K562 (cell line): ENCODE results near the gene RYR3. TPM values are rescaled to one million over a fixed set of nuclear protein-coding genes. Genes with fewer than 3 reads are reported as not detected.

Experiments used
- ATAC-seq: fragments of 200-7000 bp; cut with Tn5 transposase; 3 replicates; pipeline ENCODE4 v1.9.1; 2020; ENCODE audit warnings: moderate library complexity
- BruUV-seq: library from RNA; stranded (reverse); fragments of 400-500 nt; replicated peaks from 2 replicates; lab custom pipeline; 2021; lab: Mats Ljungman, UMichigan
- CTCF ChIA-PET: fragments of 300-600 bp; formaldehyde crosslinking; extraction: SDS; loops from one replicate; lab custom pipeline; 2021; ENCODE audit warnings: low intra/inter-chr PET ratio; lab: Yijun Ruan, JAX
- POLR2A ChIA-PET: fragments of 300-600, 350-650 bp; sonication (Branson Sonifier 250); formaldehyde crosslinking; extraction: SDS; loops from one replicate; lab custom pipeline; 2021; ENCODE audit warnings: antibody characterized with exemption, inconsistent platforms; lab: Yijun Ruan, JAX
- DNase-seq, 4 experiments: peaks; one replicate each; pipeline versions ENCODE4 v3.0.0 to v3.0.0-alpha.2; 2011 to 2018; ENCODE audit warnings: low spot score in 3 of 4, mixed read lengths in 3 of 4; ENCODE audit errors: extremely low read depth in 1 of 4
- FAIRE-seq: peaks from 2 replicates; lab custom pipeline; 2011; peaks lifted over from hg19 to GRCh38; lab: Jason Lieb, UNC
- H2AFZ ChIP-seq: 2 replicates; pipeline ENCODE4 v1.6.0; 2011; ENCODE audit warnings: low read depth, low read length, control low read depth, inconsistent platforms
- H3K27ac ChIP-seq: fragments of 200-600 bp; 3 replicates; pipeline ENCODE4 v1.8.0; 2011; ENCODE audit warnings: low read depth, mild to moderate bottlenecking, control low read depth, inconsistent platforms, low read length, moderate library complexity, mixed read lengths; ENCODE audit errors: extremely low read depth
- H3K27me3 ChIP-seq, 2 experiments: fragments of 300-600 bp in 1 of 2; 2 replicates in 1 of 2; 3 replicates in 1 of 2; pipeline versions ENCODE4 v1.6.0 to v1.8.0; 2011; ENCODE audit warnings: inconsistent platforms in 2 of 2, low read length in 2 of 2, mild to moderate bottlenecking in 1 of 2, mixed read lengths in 1 of 2, moderate library complexity in 1 of 2; ENCODE audit not compliant: control insufficient read depth in 2 of 2, insufficient read depth in 2 of 2
- H3K36me3 ChIP-seq: fragments of 300-600 bp; 3 replicates; pipeline ENCODE4 v1.8.0; 2011; ENCODE audit warnings: mild to moderate bottlenecking, low read length, inconsistent platforms; ENCODE audit not compliant: control insufficient read depth, insufficient read depth
- H3K4me1 ChIP-seq, 2 experiments: fragments of 200-600 bp in 1 of 2; replicated peaks in 1 of 2; 2 replicates in 1 of 2; 3 replicates in 1 of 2; pipeline versions ENCODE4 v1.5.1 to v1.8.0; 2011; ENCODE audit warnings: inconsistent platforms in 2 of 2, low read length in 2 of 2, mild to moderate bottlenecking in 1 of 2, mixed read lengths in 1 of 2, moderate library complexity in 1 of 2; ENCODE audit not compliant: control insufficient read depth in 2 of 2, insufficient read depth in 2 of 2
- H3K4me2 ChIP-seq: 2 replicates; pipeline ENCODE4 v1.6.1; 2011; ENCODE audit warnings: low read length, control low read depth, inconsistent platforms, mixed read lengths; ENCODE audit not compliant: insufficient read depth
- H3K4me3 ChIP-seq: fragments of 200-600 bp; sonication (generic), shearing (Covaris generic); 2 replicates; pipeline ENCODE4 v1.5.1; 2016; ENCODE audit warnings: control low read depth, inconsistent platforms
- H3K79me2 ChIP-seq: fragments of 200-600 bp; 3 replicates; pipeline ENCODE4 v1.8.0; 2011; ENCODE audit warnings: low read length, inconsistent platforms; ENCODE audit not compliant: control insufficient read depth, insufficient read depth
- H3K9ac ChIP-seq, 2 experiments: 2 replicates each; pipeline versions ENCODE4 v1.6.0 to v1.6.1; 2011; ENCODE audit warnings: low read depth in 2 of 2, low read length in 2 of 2, control low read depth in 1 of 2, inconsistent platforms in 1 of 2, mild to moderate bottlenecking in 1 of 2, mixed read lengths in 1 of 2; ENCODE audit not compliant: insufficient read depth in 1 of 2
- H3K9me1 ChIP-seq: one replicate; pipeline ENCODE4 v1.6.0; 2011; ENCODE audit warnings: inconsistent platforms, mild to moderate bottlenecking, low read length, moderate library complexity; ENCODE audit not compliant: control insufficient read depth, insufficient read depth
- H3K9me3 ChIP-seq: replicated peaks from 2 replicates; pipeline ENCODE4 v1.5.1; 2011; ENCODE audit warnings: low read depth, low read length, inconsistent platforms; ENCODE audit not compliant: control insufficient read depth, insufficient read depth
- H4K20me1 ChIP-seq: replicated peaks from 2 replicates; pipeline ENCODE4 v1.6.1; 2011; ENCODE audit warnings: low read length, inconsistent platforms, mixed read lengths; ENCODE audit not compliant: control insufficient read depth, insufficient read depth
- ARHGAP35 ChIP-seq: fragments of 450-650 bp; IDR thresholded peaks from 2 replicates; pipeline ENCODE4 v1.6.1; 2018; ENCODE audit not compliant: partially characterized antibody
- ARID1B ChIP-seq: fragments of 450-650 bp; IDR thresholded peaks from 2 replicates; pipeline ENCODE4 v1.6.1; 2016; ENCODE audit warnings: antibody characterized with exemption, mild to moderate bottlenecking, inconsistent platforms
- BMI1 ChIP-seq: fragments of 150-350 bp; IDR thresholded peaks from 2 replicates; pipeline ENCODE4 v1.6.1; 2014; ENCODE audit warnings: low read length
- C11orf30 ChIP-seq: fragments of 450-650 bp; IDR thresholded peaks from 2 replicates; pipeline ENCODE4 v1.6.1; 2016; ENCODE audit warnings: low read depth, mild to moderate bottlenecking
- CBX1 ChIP-seq: sonication (generic); IDR thresholded peaks from 2 replicates; pipeline ENCODE4 v1.6.1; 2016; ENCODE audit warnings: antibody characterized with exemption, low read depth, mild to moderate bottlenecking
- CEBPB ChIP-seq: fragments of 450-650 bp; IDR thresholded peaks from 2 replicates; pipeline ENCODE4 v1.6.1; 2016; ENCODE audit warnings: missing genetic modification characterization, missing compliant biosample characterization
- EP400 ChIP-seq: fragments of 450-650 bp; IDR thresholded peaks from 2 replicates; pipeline ENCODE4 v1.6.1; 2017; ENCODE audit warnings: antibody characterized with exemption, mild to moderate bottlenecking, moderate library complexity
- MAFG ChIP-seq: fragments of 450-650 bp; conservative IDR thresholded peaks from 2 replicates; pipeline ENCODE4 v1.6.1; 2016; ENCODE audit warnings: missing genetic modification characterization, missing compliant biosample characterization
- MAFK ChIP-seq: IDR thresholded peaks from 2 replicates; pipeline ENCODE4 v1.6.1; 2011; ENCODE audit warnings: low read length, improper control_type of control experiment
- MTA2 ChIP-seq: fragments of 450-650 bp; IDR thresholded peaks from 2 replicates; pipeline ENCODE4 v1.6.1; 2016; ENCODE audit warnings: low read depth
- NFYB ChIP-seq: IDR thresholded peaks from 2 replicates; pipeline ENCODE4 v1.6.1; 2011; ENCODE audit warnings: mild to moderate bottlenecking, moderate library complexity; ENCODE audit not compliant: insufficient read length; ENCODE audit errors: extremely low read depth
- RAD21 ChIP-seq, 2 experiments: fragments of 250-450 bp in 1 of 2; fragments of 450-650 bp in 1 of 2; sonication (Bioruptor Pico) in 1 of 2; formaldehyde crosslinking in 1 of 2; IDR thresholded peaks in 1 of 2; conservative IDR thresholded peaks in 1 of 2; 2 replicates each; pipeline versions ENCODE4 v1.4.0 to v1.8.0; 2020 to 2022; ENCODE audit warnings: mild to moderate bottlenecking in 2 of 2, moderate library complexity in 1 of 2
- TBP ChIP-seq: optimal IDR thresholded peaks from 2 replicates; pipeline ENCODE3; 2011; ENCODE audit warnings: low read depth, low read length, improper control_type of control experiment
- ZNF316 ChIP-seq: fragments of 450-650 bp; IDR thresholded peaks from 2 replicates; pipeline ENCODE4 v1.6.1; 2016
- ZNF507 ChIP-seq: conservative IDR thresholded peaks from 2 replicates; pipeline ENCODE4 v1.6.1; 2017; ENCODE audit warnings: missing genetic modification characterization, missing compliant biosample characterization
- ZNF699 ChIP-seq: fragments of 250-450 bp; sonication (Bioruptor Pico); IDR thresholded peaks from 2 replicates; pipeline ENCODE4 v1.8.0; 2021; ENCODE audit warnings: mild to moderate bottlenecking, moderate library complexity; ENCODE audit not compliant: insufficient replicate concordance
- WGBS: fragments of 100-300 bp; shearing (Covaris generic); methylation state at CpG from one replicate; pipeline ENCODE4 v1.1.6; 2016; ENCODE audit warnings: low coverage, mixed read lengths; ENCODE audit not compliant: insufficient coverage; ENCODE audit errors: missing lambda C conversion rate; 5-methylcytosine and 5-hydroxymethylcytosine counted together
- in situ Hi-C: fragments of 300-500 bp; cut with MboI; formaldehyde crosslinking; loops from 4 replicates; pipeline ENCODE4 v1.15.0; 2018; ENCODE audit warnings: inconsistent platforms, mixed read lengths
- intact Hi-C: fragments of 100-400 bp; cut with micrococcal nuclease; formaldehyde crosslinking; loops from 2 replicates; pipeline ENCODE4 v1.14.2; 2022
- polyA plus RNA-seq, 8 experiments: library from polyadenylated mRNA; depleted of rRNA in 4 of 8; stranded (reverse) in 5 of 8; unstranded in 3 of 8; fragments of >200 nt; fragmentation: Nextera tagmentation in 2 of 8; fragmentation: Illumina TruSeq in 1 of 8; extraction: Ambion mirVana in 2 of 8; extraction: Trizol in 1 of 8; gene quantifications; 2 replicates each; pipeline versions ENCODE4 v1.2.1 to v1.2.3, GENCODE V29; 2011 to 2014; ENCODE audit warnings: inconsistent platforms in 1 of 8, missing spikeins in 1 of 8
- total RNA-seq, 7 experiments: library from RNA; depleted of rRNA in 6 of 7; stranded (reverse); fragments of >200 nt in 6 of 7; fragmentation: Illumina TruSeq in 2 of 7; extraction: Trizol in 2 of 7; gene quantifications; 2 replicates each; pipeline versions ENCODE4 v1.2.1 to v1.2.3, GENCODE V29; 2011 to 2021; ENCODE audit warnings: low replicate concordance in 1 of 7
- TF ChIP-seq, protein P1 (sequence below): fragments of 250-450 bp; sonication (Bioruptor Pico); IDR thresholded peaks from 2 replicates; pipeline ENCODE4 v1.6.1; 2021; ENCODE audit warnings: mild to moderate bottlenecking
- TF ChIP-seq, protein P2 (sequence below): fragments of 250-450 bp; sonication (Bioruptor Pico); IDR thresholded peaks from 2 replicates; pipeline ENCODE4 v1.5.1; 2021; ENCODE audit warnings: mild to moderate bottlenecking
- TF ChIP-seq, protein P3 (sequence below): fragments of 250-450 bp; sonication (Bioruptor Pico); IDR thresholded peaks from 2 replicates; pipeline ENCODE4 v1.8.0; 2021; ENCODE audit warnings: moderate library complexity, mild to moderate bottlenecking, inconsistent platforms
- TF ChIP-seq, protein P4 (sequence below): fragments of 250-450 bp; sonication (Bioruptor Pico); IDR thresholded peaks from 2 replicates; pipeline ENCODE4 v1.8.0; 2022; ENCODE audit warnings: inconsistent platforms, mild to moderate bottlenecking, moderate library complexity, borderline replicate concordance
- TF ChIP-seq, protein P5 (sequence below): fragments of 450-650 bp; formaldehyde crosslinking; conservative IDR thresholded peaks from 2 replicates; pipeline ENCODE4 v1.4.0; 2022; ENCODE audit warnings: mild to moderate bottlenecking, missing genetic modification characterization

The RYR3 gene
- total and polyA plus RNA-seq, 9 of the 15 experiments (the other 6 are each of a cell fraction or from before 2014, with no cell fraction given) = 0.04 TPM; not detected in 8

DNA sequence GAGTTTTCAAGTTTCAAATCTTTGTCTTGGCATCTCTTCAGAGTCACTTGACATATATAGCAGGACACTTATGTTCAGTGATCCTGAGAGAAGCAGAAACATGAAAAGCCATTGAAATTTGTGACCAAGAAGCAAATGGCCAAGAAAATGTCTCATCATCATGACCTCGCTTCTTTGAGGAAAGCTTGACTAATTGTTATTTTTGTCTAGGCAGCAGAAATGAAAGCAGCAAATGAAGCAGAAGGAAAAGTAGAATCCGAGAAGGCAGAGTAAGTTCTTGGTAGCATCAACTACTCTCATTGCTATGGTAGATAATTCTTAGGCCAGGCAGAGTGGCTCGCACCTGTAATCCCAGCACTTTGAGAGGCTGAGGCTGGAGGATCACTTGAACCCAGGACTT lies 529.8 kb downstream of the RYR3 start:
- Histone ChIP-seq H2AFZ (no peak overlapping the region), H3K79me2 (no peaks in the 10 kb centered on the region), H3K27me3 (peaks cover 7 to 14% of the 10 kb centered on the region in 2 experiments; a peak in 4 of 5 replicates), H3K36me3 (no peaks in the 10 kb centered on the region), H3K9me1 (no peaks in the 10 kb centered on the region), H3K4me1 (no peaks in the 10 kb centered on the region), H3K27ac (no peak overlapping the region), H3K9me3 (no peaks in the 10 kb centered on the region), H4K20me1 (no peaks in the 10 kb centered on the region; the same call in 1 of the 2 replicates), H3K9ac (no peak overlapping the region), H3K4me3 (no peak overlapping the region), H3K4me2 (no peak overlapping the region)
- no TSS peak for BruUV-seq
- ChIA-PET CTCF (no interaction called here), POLR2A (interaction anchor here (0.6 kb wide), 1 partner anchor 43 kb away, joined by 3 read pairs; no protein-coding TSS in a partner anchor)
- 0% methylated on average over 3 of the region's 3 CpGs for WGBS
- FAIRE-seq = no peak
- no peak for DNase-seq
- in situ Hi-C loops = no loop called here
- ATAC-seq = no peak
- intact Hi-C loops = no loop called here
- peak; percentile 87 for TF ChIP-seq MAFG (tag)
- TF ChIP-seq ZNF316 = peak; percentile 87
- TF ChIP-seq C11orf30 = peak; percentile 68; the same call in 1 of the 2 replicates
- TF ChIP-seq, protein P1, sequence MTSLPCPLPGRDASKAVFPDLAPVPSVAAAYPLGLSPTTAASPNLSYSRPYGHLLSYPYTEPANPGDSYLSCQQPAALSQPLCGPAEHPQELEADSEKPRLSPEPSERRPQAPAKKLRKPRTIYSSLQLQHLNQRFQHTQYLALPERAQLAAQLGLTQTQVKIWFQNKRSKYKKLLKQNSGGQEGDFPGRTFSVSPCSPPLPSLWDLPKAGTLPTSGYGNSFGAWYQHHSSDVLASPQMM = no peak
- no peak for TF ChIP-seq CBX1
- TF ChIP-seq ARHGAP35 = no peak
- TF ChIP-seq, protein P2, sequence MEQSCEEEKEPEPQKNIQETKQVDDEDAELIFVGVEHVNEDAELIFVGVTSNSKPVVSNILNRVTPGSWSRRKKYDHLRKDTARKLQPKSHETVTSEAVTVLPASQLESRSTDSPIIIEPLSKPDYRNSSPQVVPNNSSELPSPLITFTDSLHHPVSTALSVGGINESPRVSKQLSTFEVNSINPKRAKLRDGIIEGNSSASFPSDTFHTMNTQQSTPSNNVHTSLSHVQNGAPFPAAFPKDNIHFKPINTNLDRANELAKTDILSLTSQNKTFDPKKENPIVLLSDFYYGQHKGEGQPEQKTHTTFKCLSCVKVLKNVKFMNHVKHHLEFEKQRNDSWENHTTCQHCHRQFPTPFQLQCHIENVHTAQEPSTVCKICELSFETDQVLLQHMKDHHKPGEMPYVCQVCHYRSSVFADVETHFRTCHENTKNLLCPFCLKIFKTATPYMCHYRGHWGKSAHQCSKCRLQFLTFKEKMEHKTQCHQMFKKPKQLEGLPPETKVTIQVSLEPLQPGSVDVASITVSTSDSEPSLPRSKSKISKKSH (CRISPR knock-in tag) = no peak
- peak; percentile 24; the same call in 1 of the 2 replicates for TF ChIP-seq MAFK
- TF ChIP-seq, protein P3, sequence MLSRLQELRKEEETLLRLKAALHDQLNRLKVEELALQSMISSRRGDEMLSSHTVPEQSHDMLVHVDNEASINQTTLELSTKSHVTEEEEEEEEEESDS (CRISPR knock-in tag) = no peak
- TF ChIP-seq ARID1B = no peak
- TF ChIP-seq CEBPB (tag) = no peak
- TF ChIP-seq RAD21 (CRISPR knock-in tag; conservative IDR thresholded peaks at IDR 0.05 in 1 of 2, IDR thresholded peaks at IDR 0.05 in 1 of 2) = no peak
- TF ChIP-seq NFYB = no peak
- no peak for TF ChIP-seq ZNF507 (tag)
- TF ChIP-seq ZNF699 = no peak
- TF ChIP-seq, protein P4, sequence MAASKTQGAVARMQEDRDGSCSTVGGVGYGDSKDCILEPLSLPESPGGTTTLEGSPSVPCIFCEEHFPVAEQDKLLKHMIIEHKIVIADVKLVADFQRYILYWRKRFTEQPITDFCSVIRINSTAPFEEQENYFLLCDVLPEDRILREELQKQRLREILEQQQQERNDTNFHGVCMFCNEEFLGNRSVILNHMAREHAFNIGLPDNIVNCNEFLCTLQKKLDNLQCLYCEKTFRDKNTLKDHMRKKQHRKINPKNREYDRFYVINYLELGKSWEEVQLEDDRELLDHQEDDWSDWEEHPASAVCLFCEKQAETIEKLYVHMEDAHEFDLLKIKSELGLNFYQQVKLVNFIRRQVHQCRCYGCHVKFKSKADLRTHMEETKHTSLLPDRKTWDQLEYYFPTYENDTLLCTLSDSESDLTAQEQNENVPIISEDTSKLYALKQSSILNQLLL = no peak
- no peak for TF ChIP-seq BMI1
- TF ChIP-seq TBP = no peak
- TF ChIP-seq, protein P5, sequence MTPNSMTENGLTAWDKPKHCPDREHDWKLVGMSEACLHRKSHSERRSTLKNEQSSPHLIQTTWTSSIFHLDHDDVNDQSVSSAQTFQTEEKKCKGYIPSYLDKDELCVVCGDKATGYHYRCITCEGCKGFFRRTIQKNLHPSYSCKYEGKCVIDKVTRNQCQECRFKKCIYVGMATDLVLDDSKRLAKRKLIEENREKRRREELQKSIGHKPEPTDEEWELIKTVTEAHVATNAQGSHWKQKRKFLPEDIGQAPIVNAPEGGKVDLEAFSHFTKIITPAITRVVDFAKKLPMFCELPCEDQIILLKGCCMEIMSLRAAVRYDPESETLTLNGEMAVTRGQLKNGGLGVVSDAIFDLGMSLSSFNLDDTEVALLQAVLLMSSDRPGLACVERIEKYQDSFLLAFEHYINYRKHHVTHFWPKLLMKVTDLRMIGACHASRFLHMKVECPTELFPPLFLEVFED = no peak
- no peak for TF ChIP-seq EP400
- TF ChIP-seq MTA2 = no peak
